ENCODE data around the gene KRTAP10-12. TPM values are rescaled to one million over a fixed set of nuclear protein-coding genes. Genes with fewer than 3 reads are reported as not detected.

The KRTAP10-12 gene
- total and polyA plus RNA-seq, 7 experiments from 2014 or later, result not detected

GRCh38 chr21:44703731-44704635, 7.0 kb downstream of the KRTAP10-12 start:
- peaks cover 0 to 24% (median 14%) of the 10 kb centered on the region in 11 donors for H3K9me3 Mint-ChIP-seq
- H3K27me3 Mint-ChIP-seq, result peaks cover 62 to 85% (median 75%) of the 10 kb centered on the region in 5 donors
- Histone ChIP-seq H3K36me3 (ENCODE audit: control insufficient read depth in 2 of 3, insufficient read depth in 3 of 3, low read length in 3 of 3) (peaks cover 0 to 3% (median 0%) of the 10 kb centered on the region in 3 experiments), H3K27ac (ENCODE audit: low read depth, low read length) (no peak overlapping the region), H3K4me3 (ENCODE audit: low read length) (no peak overlapping the region), H3K4me1 (ENCODE audit: control insufficient read depth in 2 of 2, insufficient read depth in 2 of 2, low read length in 2 of 2) (peaks cover 0 to 7% of the 10 kb centered on the region in 2 donors), H3K9me3 (ENCODE audit: control insufficient read depth in 2 of 3, low read length in 3 of 3) (peaks cover 0 to 17% (median 4%) of the 10 kb centered on the region in 3 experiments), H3K27me3 (ENCODE audit: control insufficient read depth in 2 of 2, insufficient read depth in 2 of 2, low read length in 2 of 2) (peaks cover 8 to 15% of the 10 kb centered on the region in 2 donors)
- intact Hi-C loops (cut with micrococcal nuclease), result no loop called here
- peaks cover 0 to 11% (median 3%) of the 10 kb centered on the region in 5 donors for H3K36me3 Mint-ChIP-seq
- ChIA-PET POLR2A (no interaction called here), CTCF (no interaction called here)
- no peak for ATAC-seq
- no peak for DNase-seq
- H3K27ac Mint-ChIP-seq, result no peak overlapping the region
- no peak overlapping the region for H3K4me3 Mint-ChIP-seq
- peaks cover 0 to 17% (median 1%) of the 10 kb centered on the region in 7 donors for H3K4me1 Mint-ChIP-seq

GRCh38 chr21:44704636-44705001, 7.6 kb downstream of the KRTAP10-12 start:
- ChIA-PET CTCF (no interaction called here), POLR2A (no interaction called here)
- Mint-ChIP-seq H3K27me3 (peaks cover 64 to 87% (median 75%) of the 10 kb centered on the region in 5 donors), H3K4me3 (no peak overlapping the region), H3K9me3 (peaks cover 0 to 24% (median 14%) of the 10 kb centered on the region in 11 donors), H3K4me1 (peaks cover 4 to 24% (median 7%) of the 10 kb centered on the region in 7 donors), H3K36me3 (peaks cover 0 to 11% (median 3%) of the 10 kb centered on the region in 5 donors), H3K27ac (no peak overlapping the region)
- DNase-seq, result no peak
- no peak overlapping the region for H3K4me3 ChIP-seq (ENCODE audit: low read length)
- intact Hi-C loops (cut with micrococcal nuclease), result no loop called here
- H3K27me3 ChIP-seq (ENCODE audit: control insufficient read depth in 2 of 2, insufficient read depth in 2 of 2, low read length in 2 of 2), result peaks cover 8 to 18% of the 10 kb centered on the region in 2 donors
- no peak overlapping the region for H3K27ac ChIP-seq (ENCODE audit: low read depth, low read length)
- peaks cover 0 to 3% (median 0%) of the 10 kb centered on the region in 3 experiments for H3K36me3 ChIP-seq (ENCODE audit: control insufficient read depth in 2 of 3, insufficient read depth in 3 of 3, low read length in 3 of 3)
- no peak for ATAC-seq
- peaks cover 6 to 14% of the 10 kb centered on the region in 2 donors for H3K4me1 ChIP-seq (ENCODE audit: control insufficient read depth in 2 of 2, insufficient read depth in 2 of 2, low read length in 2 of 2)
- H3K9me3 ChIP-seq (ENCODE audit: control insufficient read depth in 2 of 3, low read length in 3 of 3), result peaks cover 0 to 17% (median 4%) of the 10 kb centered on the region in 3 experiments

- Histone ChIP-seq H3K27ac (ENCODE audit: low read depth, low read length) (no peak overlapping the region), H3K4me3 (ENCODE audit: low read length) (no peak overlapping the region), H3K9me3 (ENCODE audit: control insufficient read depth in 2 of 3, low read length in 3 of 3) (peaks cover 0 to 17% (median 4%) of the 10 kb centered on the region in 3 experiments), H3K4me1 (ENCODE audit: control insufficient read depth in 2 of 2, insufficient read depth in 2 of 2, low read length in 2 of 2) (peaks cover 21 to 27% of the 10 kb centered on the region in 2 donors), H3K27me3 (ENCODE audit: control insufficient read depth in 2 of 2, insufficient read depth in 2 of 2, low read length in 2 of 2) (peaks cover 8 to 20% of the 10 kb centered on the region in 2 donors), H3K36me3 (ENCODE audit: control insufficient read depth in 2 of 3, insufficient read depth in 3 of 3, low read length in 3 of 3) (peaks cover 0 to 3% (median 0%) of the 10 kb centered on the region in 3 experiments)
- ChIA-PET CTCF (no interaction called here), POLR2A (no interaction called here)
- Mint-ChIP-seq H3K36me3 (peaks cover 0 to 11% (median 3%) of the 10 kb centered on the region in 5 donors), H3K27me3 (peaks cover 64 to 89% (median 75%) of the 10 kb centered on the region in 5 donors), H3K4me3 (peak overlapping the region in 3 of 10 donors; percentile 13 to 26 (median 15)), H3K4me1 (peaks cover 6 to 37% (median 19%) of the 10 kb centered on the region in 7 donors), H3K9me3 (peaks cover 0 to 24% (median 14%) of the 10 kb centered on the region in 11 donors), H3K27ac (peak overlapping the region in 1 of 9 donors; percentile 13)
- intact Hi-C loops (cut with micrococcal nuclease), result no loop called here
- ATAC-seq, result no peak
- no peak for DNase-seq
These were observed 9.2 kb downstream of the KRTAP10-12 start for GRCh38 chr21:44706026-44706705.

- intact Hi-C loops (cut with micrococcal nuclease), result no loop called here
- Histone ChIP-seq H3K4me1 (ENCODE audit: control insufficient read depth in 2 of 2, insufficient read depth in 2 of 2, low read length in 2 of 2) (peaks cover 25 to 34% of the 10 kb centered on the region in 2 donors), H3K9me3 (ENCODE audit: control insufficient read depth in 2 of 3, low read length in 3 of 3) (peaks cover 0 to 17% (median 4%) of the 10 kb centered on the region in 3 experiments), H3K4me3 (ENCODE audit: low read length) (no peak overlapping the region), H3K36me3 (ENCODE audit: control insufficient read depth in 2 of 3, insufficient read depth in 3 of 3, low read length in 3 of 3) (peaks cover 0 to 3% (median 0%) of the 10 kb centered on the region in 3 experiments), H3K27me3 (ENCODE audit: control insufficient read depth in 2 of 2, insufficient read depth in 2 of 2, low read length in 2 of 2) (peaks cover 8 to 27% of the 10 kb centered on the region in 2 donors), H3K27ac (ENCODE audit: low read depth, low read length) (no peak overlapping the region)
- peak overlapping the region in 6 of 10 donors; percentile 7 to 36 (median 20) for H3K4me3 Mint-ChIP-seq
- H3K9me3 Mint-ChIP-seq, result peaks cover 0 to 24% (median 14%) of the 10 kb centered on the region in 11 donors
- ATAC-seq (no peak), DNase-seq (no peak)
- H3K36me3 Mint-ChIP-seq, result peaks cover 0 to 11% (median 3%) of the 10 kb centered on the region in 5 donors
- H3K27me3 Mint-ChIP-seq, result peaks cover 63 to 90% (median 76%) of the 10 kb centered on the region in 5 donors
- peak overlapping the region in 1 of 9 donors; percentile 43 for H3K27ac Mint-ChIP-seq
- ChIA-PET CTCF (no interaction called here), POLR2A (interaction anchor here (0.6 kb wide), 1 partner anchor 138 kb away, joined by 3 read pairs; no protein-coding TSS in a partner anchor)
- H3K4me1 Mint-ChIP-seq, result peaks cover 6 to 42% (median 26%) of the 10 kb centered on the region in 7 donors
These were observed 10.0 kb downstream of the KRTAP10-12 start for GRCh38 chr21:44706706-44707581.

GRCh38 chr21:44708213-44708865, 11.4 kb downstream of the KRTAP10-12 start:
- peak overlapping the region in 3 of 10 donors; percentile 55 to 79 (median 72) for H3K4me3 Mint-ChIP-seq
- Histone ChIP-seq H3K27me3 (ENCODE audit: control insufficient read depth in 2 of 2, insufficient read depth in 2 of 2, low read length in 2 of 2) (peaks cover 8 to 37% of the 10 kb centered on the region in 2 donors), H3K4me1 (ENCODE audit: control insufficient read depth in 2 of 2, insufficient read depth in 2 of 2, low read length in 2 of 2) (peaks cover 25 to 34% of the 10 kb centered on the region in 2 donors), H3K36me3 (ENCODE audit: control insufficient read depth in 2 of 3, insufficient read depth in 3 of 3, low read length in 3 of 3) (peaks cover 0 to 3% (median 0%) of the 10 kb centered on the region in 3 experiments), H3K4me3 (ENCODE audit: low read length) (no peak overlapping the region), H3K9me3 (ENCODE audit: control insufficient read depth in 2 of 3, low read length in 3 of 3) (peaks cover 0 to 17% (median 4%) of the 10 kb centered on the region in 3 experiments), H3K27ac (ENCODE audit: low read depth, low read length) (no peak overlapping the region)
- peaks cover 0 to 11% (median 3%) of the 10 kb centered on the region in 5 donors for H3K36me3 Mint-ChIP-seq
- ChIA-PET POLR2A (no interaction called here), CTCF (no interaction called here)
- ATAC-seq, result no peak
- DNase-seq, result no peak
- peaks cover 63 to 90% (median 75%) of the 10 kb centered on the region in 5 donors for H3K27me3 Mint-ChIP-seq
- peaks cover 6 to 44% (median 26%) of the 10 kb centered on the region in 7 donors for H3K4me1 Mint-ChIP-seq
- intact Hi-C loops (cut with micrococcal nuclease), result loop anchor here in 1 of 2 donors (2.0 kb wide), 1 partner anchor 16 kb away; no protein-coding TSS in a partner anchor
- peaks cover 0 to 24% (median 14%) of the 10 kb centered on the region in 11 donors for H3K9me3 Mint-ChIP-seq
- no peak overlapping the region for H3K27ac Mint-ChIP-seq
